Measurements from ENCODE around the gene XAB2.

GRCh38 chr19:7610491-7611240 lies 18.7 kb downstream of the XAB2 start:
- TF ChIP-seq POLR2A (IDR thresholded peaks at IDR 0.05) = no peak
- TF ChIP-seq CTCF (IDR thresholded peaks at IDR 0.05) = no peak

Measured in tibial nerve (tissue), 3 donors.